Ovary (tissue), 3 donors: ENCODE data around the gene TMEM123.

Experiments
- CTCF ChIP-seq, 3 donors: fragments of 450-650 bp in 2 of 3; fragments of 200-600 bp in 1 of 3; IDR thresholded peaks; one replicate each; pipeline versions ENCODE4 v1.5.1 to v1.8.0; 2016 to 2022; ENCODE audit warnings: antibody characterized with exemption in 3 of 3, mild to moderate bottlenecking in 1 of 3
- EP300 ChIP-seq: sonication (generic); formaldehyde crosslinking; IDR thresholded peaks from one replicate; pipeline ENCODE4 v1.6.1; 2017; ENCODE audit warnings: antibody characterized with exemption
- POLR2A ChIP-seq: fragments of 450-650 bp; IDR thresholded peaks from one replicate; pipeline ENCODE4 v1.6.1; 2017; ENCODE audit warnings: antibody characterized with exemption, mild to moderate bottlenecking, moderate library complexity
- donor health status: DM: no; HTN: no; CAD: no.

- TF ChIP-seq CTCF (IDR thresholded peaks at IDR 0.05) (no peak), POLR2A (no peak), EP300 (no peak)
These were observed 67.2 kb downstream of the TMEM123 start for GRCh38 chr11:102385085-102386007.
